Lower lobe of right lung (tissue), 2 donors: ENCODE measurements around the gene GAREM1. TPM values are rescaled to one million over a fixed set of nuclear protein-coding genes. Genes with fewer than 3 reads are reported as not detected.

Experiments used
- ATAC-seq, 2 donors: fragments of 200-7000 bp; cut with Tn5 transposase; one replicate each; pipeline ENCODE4 v1.9.1; 2020 to 2022; ENCODE audit warnings: mild to moderate bottlenecking in 2 of 2, moderate library complexity in 2 of 2
- DNase-seq: peaks from one replicate; pipeline ENCODE4 v3.0.0-alpha.2; 2020
- H3K27ac ChIP-seq: fragments of 200-600 bp; one replicate; pipeline ENCODE4 v1.8.0; 2022
- H3K27me3 ChIP-seq: fragments of 200-600 bp; one replicate; pipeline ENCODE4 v1.8.0; 2022; ENCODE audit warnings: low read depth
- H3K36me3 ChIP-seq: fragments of 200-600 bp; one replicate; pipeline ENCODE4 v1.8.0; 2022; ENCODE audit warnings: mild to moderate bottlenecking
- H3K4me1 ChIP-seq: fragments of 200-600 bp; one replicate; pipeline ENCODE4 v1.8.0; 2022
- H3K4me3 ChIP-seq: fragments of 200-600 bp; one replicate; pipeline ENCODE4 v1.8.0; 2022; ENCODE audit warnings: mild to moderate bottlenecking
- H3K9me3 ChIP-seq: fragments of 200-600 bp; one replicate; pipeline ENCODE4 v1.8.0; 2022
- intact Hi-C: fragments of 100-400 bp; cut with DNase I; formaldehyde crosslinking; loops from one replicate; pipeline ENCODE4 v1.11.0; 2022
- total RNA-seq: library from RNA; stranded (reverse); fragmentation: NEBNext Ultra II Directional; extraction: Animal tissue kit (Norgen Biotek cat#: 25700); gene quantifications from one replicate; pipeline ENCODE4 v1.2.1, GENCODE V29; 2021
- TF ChIP-seq, protein P1 (sequence below): fragments of 200-600 bp; IDR thresholded peaks from one replicate; pipeline ENCODE4 v1.8.0; 2022; ENCODE audit warnings: antibody characterized with exemption, mild to moderate bottlenecking
- donor health status: DM: no; HTN: yes; CAD: no; lungs with severe emphysema.

Gene GAREM1
- total RNA-seq, 1 donor from 2014 or later = 10.3 TPM

DNA sequence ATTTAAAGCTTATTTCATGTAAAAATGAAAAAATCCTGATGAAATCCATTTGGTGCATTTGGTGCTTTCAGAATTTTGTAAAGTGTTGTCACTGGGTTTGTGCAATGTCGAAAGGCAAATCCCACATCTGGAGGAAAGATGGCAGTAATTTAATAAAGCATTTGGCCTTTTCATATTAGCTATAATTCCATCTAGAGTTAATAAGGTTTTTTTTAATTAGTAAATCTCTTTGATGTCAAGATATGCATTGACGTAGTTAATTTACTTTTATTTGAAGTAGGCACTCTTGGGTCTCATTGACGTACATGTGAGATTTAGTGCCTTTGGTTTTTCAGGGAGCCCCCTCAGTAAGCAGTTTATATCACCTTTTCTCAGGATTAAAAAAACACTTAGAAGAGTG lies 12.3 kb upstream of the GAREM1 start:
- DNase-seq = no peak
- intact Hi-C loops = no loop called here

DNA sequence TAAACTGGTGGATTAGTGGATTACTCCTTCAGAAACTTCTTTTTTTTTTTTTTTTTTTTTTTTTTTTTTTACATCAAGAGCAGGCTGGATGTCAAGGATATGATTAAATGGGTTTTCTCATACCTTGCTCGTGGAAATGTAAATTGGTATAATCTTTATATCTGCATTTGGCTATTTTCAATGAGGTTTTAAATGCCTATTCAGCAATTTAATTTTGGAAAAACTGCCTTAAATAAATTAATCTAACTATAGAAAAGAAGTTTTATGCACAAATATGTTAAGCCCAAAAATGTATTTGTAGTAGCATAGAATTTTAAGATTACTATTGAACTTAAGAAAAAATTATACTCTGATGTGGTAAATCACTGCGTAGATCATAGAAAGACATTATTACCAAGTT lies 11.4 kb upstream of the GAREM1 start:
- no peak for ATAC-seq
- no peak for DNase-seq
- H3K27me3 ChIP-seq = no peaks in the 10 kb centered on the region
- TF ChIP-seq, protein P1, sequence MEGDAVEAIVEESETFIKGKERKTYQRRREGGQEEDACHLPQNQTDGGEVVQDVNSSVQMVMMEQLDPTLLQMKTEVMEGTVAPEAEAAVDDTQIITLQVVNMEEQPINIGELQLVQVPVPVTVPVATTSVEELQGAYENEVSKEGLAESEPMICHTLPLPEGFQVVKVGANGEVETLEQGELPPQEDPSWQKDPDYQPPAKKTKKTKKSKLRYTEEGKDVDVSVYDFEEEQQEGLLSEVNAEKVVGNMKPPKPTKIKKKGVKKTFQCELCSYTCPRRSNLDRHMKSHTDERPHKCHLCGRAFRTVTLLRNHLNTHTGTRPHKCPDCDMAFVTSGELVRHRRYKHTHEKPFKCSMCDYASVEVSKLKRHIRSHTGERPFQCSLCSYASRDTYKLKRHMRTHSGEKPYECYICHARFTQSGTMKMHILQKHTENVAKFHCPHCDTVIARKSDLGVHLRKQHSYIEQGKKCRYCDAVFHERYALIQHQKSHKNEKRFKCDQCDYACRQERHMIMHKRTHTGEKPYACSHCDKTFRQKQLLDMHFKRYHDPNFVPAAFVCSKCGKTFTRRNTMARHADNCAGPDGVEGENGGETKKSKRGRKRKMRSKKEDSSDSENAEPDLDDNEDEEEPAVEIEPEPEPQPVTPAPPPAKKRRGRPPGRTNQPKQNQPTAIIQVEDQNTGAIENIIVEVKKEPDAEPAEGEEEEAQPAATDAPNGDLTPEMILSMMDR = no peak
- no peaks in the 10 kb centered on the region for H3K36me3 ChIP-seq
- intact Hi-C loops = no loop called here
- no peak overlapping the region for H3K4me3 ChIP-seq
- no peaks in the 10 kb centered on the region for H3K9me3 ChIP-seq
- no peak overlapping the region for H3K27ac ChIP-seq
- no peaks in the 10 kb centered on the region for H3K4me1 ChIP-seq

More for the DNA sequence above, 12.3 kb upstream of the GAREM1 start:
- ATAC-seq = no peak
- Histone ChIP-seq H3K4me3 (no peak overlapping the region), H3K27me3 (no peaks in the 10 kb centered on the region), H3K9me3 (no peaks in the 10 kb centered on the region), H3K27ac (no peak overlapping the region), H3K36me3 (no peaks in the 10 kb centered on the region), H3K4me1 (no peaks in the 10 kb centered on the region)
- TF ChIP-seq, protein P1 = no peak

DNA sequence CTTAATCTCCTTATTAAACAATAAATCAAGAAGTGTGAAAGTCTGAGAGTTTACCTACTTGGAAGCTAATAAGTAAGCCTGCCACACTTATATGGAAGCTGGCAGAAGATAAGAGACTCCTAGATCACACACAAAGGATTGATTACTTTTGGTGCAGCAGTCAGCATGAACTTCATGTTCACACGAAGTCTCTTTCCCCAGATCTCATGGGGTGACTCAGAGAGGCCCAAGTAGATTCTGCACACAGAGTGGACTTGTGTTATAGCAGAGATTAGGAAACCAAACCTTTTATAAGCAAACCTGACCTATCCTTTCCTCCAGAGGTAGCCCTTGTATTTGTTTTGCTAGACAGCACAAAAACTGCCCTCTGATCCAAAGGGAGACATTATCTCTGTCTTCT lies 9.9 kb upstream of the GAREM1 start:
- Histone ChIP-seq H3K4me3 (no peak overlapping the region), H3K4me1 (no peaks in the 10 kb centered on the region), H3K27ac (no peak overlapping the region), H3K36me3 (no peaks in the 10 kb centered on the region), H3K27me3 (no peaks in the 10 kb centered on the region), H3K9me3 (no peaks in the 10 kb centered on the region)
- no peak for DNase-seq
- no peak for ATAC-seq
- TF ChIP-seq, protein P1 = no peak
- intact Hi-C loops = no loop called here

- TF ChIP-seq, protein P1 = no peak
- DNase-seq = no peak
- no peak for ATAC-seq
- H3K27me3 ChIP-seq = no peaks in the 10 kb centered on the region
- intact Hi-C loops = no loop called here
- H3K9me3 ChIP-seq = no peaks in the 10 kb centered on the region
- H3K27ac ChIP-seq = no peak overlapping the region
- no peak overlapping the region for H3K4me3 ChIP-seq
- H3K4me1 ChIP-seq = no peaks in the 10 kb centered on the region
- H3K36me3 ChIP-seq = no peaks in the 10 kb centered on the region
These were observed 8.1 kb upstream of the GAREM1 start for GRCh38 chr18:32478807-32479206.

DNA sequence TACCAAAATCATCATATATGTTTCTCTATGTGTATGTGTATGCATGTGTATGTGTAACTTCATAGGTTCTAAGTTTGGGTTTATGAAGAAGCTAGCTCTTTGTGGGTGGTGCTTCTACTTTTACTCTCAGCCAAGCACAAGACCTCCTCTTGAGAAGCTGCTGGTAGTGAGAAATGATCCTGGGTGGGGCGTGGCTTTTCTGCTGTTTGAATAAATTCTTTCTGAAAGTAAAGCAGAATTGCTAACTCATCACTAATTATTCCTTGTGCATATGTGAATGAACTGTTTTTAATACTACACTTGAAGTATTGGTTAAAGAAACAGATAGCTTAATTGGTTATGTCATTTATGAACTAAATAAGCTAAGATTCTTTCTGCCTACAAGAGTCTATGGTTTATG lies 7.6 kb upstream of the GAREM1 start:
- ATAC-seq = no peak
- no peaks in the 10 kb centered on the region for H3K36me3 ChIP-seq
- intact Hi-C loops = no loop called here

More for the DNA sequence above, 7.6 kb upstream of the GAREM1 start:
- H3K9me3 ChIP-seq = no peaks in the 10 kb centered on the region
- no peak overlapping the region for H3K27ac ChIP-seq
- H3K4me3 ChIP-seq = no peak overlapping the region
- no peak for DNase-seq
- TF ChIP-seq, protein P1 = no peak
- no peaks in the 10 kb centered on the region for H3K4me1 ChIP-seq
- no peaks in the 10 kb centered on the region for H3K27me3 ChIP-seq
